NCI-H510A (cell line): ENCODE results near the gene LANCL2.
"Not testable (repeated sequence)": the region's sequence is repeated elsewhere in the genome, so short reads cannot be mapped to it uniquely, and the experiment has no call there.

Source experiments
- DNase-seq: peaks from one replicate; lab custom pipeline; 2025; lab: John Stamatoyannopoulos, UW

Gene LANCL2

DNA sequence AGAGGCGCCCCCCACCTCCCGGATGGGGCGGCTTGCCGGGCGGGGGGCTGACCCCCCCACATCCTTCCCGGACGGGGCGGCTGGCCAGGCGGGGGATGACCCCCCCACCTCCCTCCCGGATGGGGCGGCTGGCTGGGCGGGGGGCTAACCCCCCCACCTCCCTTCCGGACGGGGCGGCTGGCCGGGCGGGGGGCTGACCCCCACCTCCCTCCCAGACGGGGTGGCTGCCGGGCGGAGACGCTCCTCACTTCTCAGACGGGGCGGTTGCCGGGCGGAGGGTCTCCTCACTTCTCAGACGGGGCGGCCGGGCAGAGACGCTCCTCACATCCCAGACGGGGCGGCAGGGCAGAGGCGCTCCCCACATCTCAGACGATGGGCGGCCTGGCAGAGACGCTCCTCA is 37.4 kb downstream of the LANCL2 start:
- DNase-seq, result not testable (repeated sequence)

- no peak for DNase-seq
These were observed 40.9 kb downstream of the LANCL2 start for GRCh38 chr7:55405856-55406541.

GRCh38 chr7:55409482-55410225 is 44.5 kb downstream of the LANCL2 start:
- peak; percentile 10 for DNase-seq

- no peak for DNase-seq
These were observed 45.6 kb downstream of the LANCL2 start for GRCh38 chr7:55410667-55411239.

GRCh38 chr7:55411844-55412243 is 46.7 kb downstream of the LANCL2 start:
- DNase-seq, result no peak

DNA sequence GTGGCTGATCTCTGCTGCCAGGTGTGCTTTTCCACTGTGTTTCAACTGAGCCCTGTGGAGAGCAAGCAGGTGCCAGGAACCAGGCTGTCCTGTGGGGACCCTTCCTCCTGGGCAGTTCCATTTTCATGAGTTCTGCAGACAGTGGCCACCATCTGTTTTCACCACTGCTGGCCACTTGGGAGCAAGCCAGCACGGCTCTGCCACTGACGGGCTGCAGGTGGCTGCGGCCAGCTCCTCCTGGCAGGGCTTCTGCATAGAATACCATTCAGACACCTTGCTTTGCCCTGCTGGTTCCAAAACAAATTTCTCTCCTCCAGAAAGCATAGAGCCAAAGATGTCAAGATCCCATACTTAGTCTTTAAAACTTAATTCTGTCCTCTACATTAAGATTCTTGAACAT is 48.3 kb downstream of the LANCL2 start:
- DNase-seq, result no peak

DNA sequence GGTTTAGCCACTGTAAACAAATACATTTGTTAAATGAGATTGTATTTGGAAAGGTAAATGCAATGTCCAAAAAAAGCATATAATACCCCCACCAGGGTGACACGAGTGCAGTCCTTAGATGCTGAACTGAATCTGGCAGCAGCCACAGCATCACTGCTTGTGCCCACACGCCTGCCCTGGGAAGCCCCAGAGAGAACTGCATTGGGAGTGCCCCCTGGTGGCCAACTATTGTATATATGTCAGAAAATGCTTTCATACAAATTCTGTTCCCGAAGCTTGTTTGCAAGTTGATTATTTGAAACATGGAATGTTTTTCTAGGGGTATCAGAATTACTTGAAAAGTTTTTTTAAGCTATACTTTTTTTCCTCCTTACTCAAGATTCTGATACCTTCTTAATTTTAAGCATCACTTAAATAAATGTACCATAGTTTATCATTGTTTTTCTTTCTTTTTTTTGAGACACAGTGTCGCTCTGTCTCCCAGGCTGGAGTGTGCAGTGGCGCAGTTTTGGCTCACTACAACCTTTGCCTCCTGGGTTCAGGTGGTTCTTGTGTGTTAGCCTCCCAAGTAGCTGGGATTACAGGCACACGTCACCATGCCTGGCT is 50.1 kb downstream of the LANCL2 start:
- peak; percentile 51 for DNase-seq

DNA sequence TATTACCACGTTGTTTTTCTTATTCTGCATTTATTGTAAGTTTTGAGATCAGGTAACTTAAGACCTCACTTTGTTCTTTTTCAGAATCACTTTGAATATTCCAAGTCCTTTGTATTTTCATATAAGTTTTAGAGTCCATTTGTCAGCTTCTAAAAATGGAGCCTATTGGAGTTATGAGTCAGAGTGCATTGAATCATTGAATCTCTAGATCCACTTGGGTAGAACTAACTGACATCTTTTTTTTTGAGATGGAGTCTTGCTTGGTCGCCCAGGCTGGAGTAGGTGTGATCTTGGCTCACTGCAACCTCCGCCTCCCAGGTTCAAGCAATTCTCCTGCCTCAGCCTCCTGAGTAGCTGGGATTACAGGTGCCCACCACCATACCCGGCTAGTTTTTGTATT is 52.3 kb downstream of the LANCL2 start:
- not testable (repeated sequence) for DNase-seq

DNA sequence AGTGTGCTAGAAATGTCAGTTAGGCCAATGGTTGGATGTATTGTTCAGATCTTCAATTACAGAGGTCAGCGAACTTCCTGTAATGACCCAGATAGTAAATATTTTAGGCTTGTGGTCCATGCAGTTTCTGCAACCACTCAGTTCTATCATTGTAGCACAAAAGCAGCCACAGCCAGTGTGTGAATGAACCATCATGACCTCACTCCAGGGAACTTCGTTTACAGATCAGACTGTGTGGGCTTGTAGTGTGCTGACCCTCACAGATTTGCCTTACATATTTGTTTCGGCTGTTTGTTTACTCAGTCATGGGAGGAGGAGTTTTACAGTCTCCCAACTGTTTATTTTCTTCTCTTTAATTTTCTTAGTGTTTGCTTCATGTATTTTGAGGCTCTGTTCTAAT is 55.4 kb downstream of the LANCL2 start:
- DNase-seq, result peak; percentile 10

- DNase-seq, result no peak
These were observed 58.2 kb downstream of the LANCL2 start for GRCh38 chr7:55423277-55423711.

DNA sequence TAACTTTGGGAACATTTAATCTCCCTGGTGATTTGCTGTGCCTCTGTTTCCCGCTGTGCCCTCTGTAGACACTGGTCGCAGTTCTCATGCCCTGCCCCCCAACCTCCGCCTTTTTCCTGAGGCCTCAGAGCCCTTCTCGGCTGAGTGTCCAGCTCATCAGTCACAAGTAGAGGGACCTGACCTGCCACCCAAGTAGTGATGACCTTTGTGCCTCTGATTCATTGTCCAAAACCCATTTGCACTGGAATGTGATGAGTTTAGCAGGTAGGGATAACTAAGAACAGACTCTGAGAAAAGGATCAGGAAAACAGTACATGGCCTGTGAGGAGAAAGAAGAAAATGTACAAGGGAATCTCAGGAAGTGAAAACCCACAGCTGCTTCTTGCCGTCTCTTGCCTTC is 58.8 kb downstream of the LANCL2 start:
- DNase-seq, result no peak

DNA sequence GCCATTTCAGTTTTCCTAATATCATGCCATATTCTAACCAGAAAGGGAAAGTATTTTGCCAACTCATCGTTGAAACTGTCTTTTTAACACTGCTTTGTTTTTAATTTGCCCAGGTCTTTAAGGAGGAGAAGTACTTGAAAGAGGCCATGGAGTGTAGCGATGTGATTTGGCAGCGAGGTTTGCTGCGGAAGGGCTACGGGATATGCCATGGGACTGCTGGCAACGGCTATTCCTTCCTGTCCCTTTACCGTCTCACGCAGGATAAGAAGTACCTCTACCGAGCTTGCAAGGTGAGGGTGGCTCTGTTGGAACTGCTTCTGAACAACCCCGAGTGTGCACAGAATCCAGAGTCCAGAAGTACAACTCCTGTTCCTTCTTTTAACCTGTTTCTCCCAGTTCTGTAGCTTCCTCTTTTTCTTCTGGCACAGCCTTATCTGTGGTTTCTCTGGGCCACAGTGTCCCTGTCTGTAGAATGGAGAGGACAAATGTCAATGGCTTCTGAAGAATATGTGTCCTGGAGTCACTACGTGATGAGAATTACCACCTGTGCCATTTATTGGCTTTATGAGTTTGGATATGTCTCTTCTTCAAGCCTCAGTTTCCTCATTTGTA is 60.1 kb downstream of the LANCL2 start:
- no peak for DNase-seq

DNA sequence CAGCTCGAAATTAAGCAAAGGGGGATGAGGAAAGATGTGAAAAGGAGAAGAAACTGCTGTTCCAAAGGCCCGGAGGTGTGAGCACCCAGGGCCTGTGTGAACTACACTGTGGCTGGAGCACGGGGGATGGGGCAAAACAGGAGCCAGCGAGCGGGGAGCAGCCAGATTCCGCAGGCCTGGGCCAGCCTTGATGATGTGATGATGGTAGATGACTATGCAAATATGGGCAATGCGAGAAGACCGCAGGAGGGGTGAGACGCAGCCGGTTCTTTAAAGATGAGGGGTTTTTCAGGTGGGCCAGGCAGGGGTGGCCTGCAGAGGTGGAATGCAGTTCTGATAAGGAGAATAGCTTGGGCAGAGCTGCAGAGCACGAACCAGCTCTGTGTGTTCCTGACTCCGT is 61.5 kb downstream of the LANCL2 start:
- DNase-seq, result no peak

DNA sequence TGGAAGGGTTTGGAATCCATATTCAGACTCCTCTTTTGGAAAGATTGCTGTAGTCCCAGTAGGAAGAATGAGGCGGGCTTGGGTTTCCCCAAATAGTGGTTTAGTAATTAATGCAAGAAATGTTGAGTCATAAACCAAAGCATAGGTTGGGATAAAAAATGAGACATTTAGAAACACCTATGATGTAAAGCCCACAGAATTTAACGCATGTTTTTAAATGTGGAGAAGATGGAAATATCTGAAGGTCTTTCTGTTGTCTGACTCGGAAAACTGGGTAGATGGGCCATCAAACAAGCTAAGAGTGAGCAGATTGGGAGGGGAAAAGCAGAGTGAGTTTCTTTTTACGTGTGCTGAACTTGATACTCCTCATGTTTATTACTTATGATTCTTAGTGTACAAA is 62.2 kb downstream of the LANCL2 start:
- no peak for DNase-seq

DNA sequence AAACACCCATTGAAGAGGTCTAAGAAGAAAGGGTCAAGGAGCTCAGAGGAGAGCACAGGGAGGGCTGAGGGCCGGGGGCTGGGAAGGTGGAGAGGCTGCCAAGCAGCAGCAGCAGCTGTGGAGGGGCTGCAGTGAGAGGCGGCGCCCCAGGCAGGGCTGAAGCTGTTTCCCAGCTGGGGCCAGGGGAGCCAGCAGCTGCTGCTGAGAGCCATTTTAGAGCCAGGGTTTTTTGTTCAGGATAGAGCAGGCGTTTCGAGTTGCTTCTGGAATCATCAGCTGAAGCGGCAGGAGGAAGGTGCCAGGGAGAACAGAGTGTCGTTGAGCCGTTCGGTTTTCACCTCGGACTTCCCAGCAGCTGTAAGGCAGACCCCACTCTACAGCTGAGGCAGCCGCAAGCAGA is 62.7 kb downstream of the LANCL2 start:
- DNase-seq, result no peak

- DNase-seq, result no peak
These were observed 64.8 kb downstream of the LANCL2 start for GRCh38 chr7:55429835-55430499.

GRCh38 chr7:55431898-55432297 is 66.8 kb downstream of the LANCL2 start:
- DNase-seq, result no peak

DNA sequence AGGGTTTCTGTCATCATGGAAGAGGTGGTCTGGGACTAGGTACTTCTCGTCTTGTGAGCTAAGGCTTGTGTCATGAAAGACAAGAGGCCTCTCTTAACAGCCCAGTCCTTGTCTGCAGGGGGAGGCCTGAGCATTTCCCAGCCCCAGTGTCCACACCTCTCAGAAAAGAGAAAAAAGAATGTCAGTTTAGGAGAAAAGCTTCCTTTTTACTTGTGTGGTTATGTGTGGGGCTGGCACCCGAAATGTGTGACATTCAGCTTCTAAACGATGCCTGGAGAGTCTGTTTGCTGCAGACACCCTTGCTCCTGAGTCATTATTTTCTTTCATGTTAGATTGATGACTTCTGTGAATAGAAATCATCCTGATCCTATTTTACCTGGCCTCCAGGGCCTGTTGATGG is 67.4 kb downstream of the LANCL2 start:
- DNase-seq, result no peak

DNA sequence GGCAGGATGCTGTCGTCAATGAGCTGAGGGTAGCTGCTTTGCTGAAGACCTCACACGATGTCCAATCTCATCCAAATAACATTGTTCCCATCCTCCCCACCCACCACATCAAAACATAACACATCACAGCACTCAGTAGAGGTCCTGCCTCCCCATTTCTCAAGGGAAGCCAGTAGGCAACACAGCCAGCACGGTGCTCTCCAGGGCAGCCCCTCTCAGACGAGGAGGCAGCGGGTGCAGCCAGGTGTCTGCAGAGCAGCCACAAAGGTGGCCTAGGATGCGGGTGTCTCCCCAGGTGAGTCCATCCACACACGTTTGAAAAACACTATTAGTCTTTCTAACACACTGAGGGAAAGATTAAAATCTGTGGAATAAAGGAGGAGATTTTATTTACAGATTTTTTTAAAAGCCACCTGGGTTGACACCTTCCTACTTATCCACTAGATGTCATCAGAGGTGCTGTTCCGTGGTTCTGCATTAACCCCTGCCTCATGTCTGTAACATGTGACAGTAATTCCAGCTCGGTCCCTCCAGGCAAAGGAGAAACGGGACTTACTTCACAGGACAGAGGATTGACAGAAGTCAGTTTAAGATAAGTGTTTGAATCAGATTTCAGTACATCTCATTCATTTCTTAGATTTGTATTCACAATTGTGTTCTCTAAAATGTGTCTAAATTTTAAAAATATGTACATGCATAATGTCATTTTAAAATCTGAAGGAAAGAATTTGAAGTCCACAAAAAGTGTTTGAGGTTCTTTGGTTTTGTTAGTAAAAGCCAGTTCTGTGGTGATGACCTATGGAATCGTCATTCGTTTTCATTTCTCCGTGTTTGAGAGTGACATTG is 68.0 kb downstream of the LANCL2 start:
- no peak for DNase-seq

- no peak for DNase-seq
These were observed 70.3 kb downstream of the LANCL2 start for GRCh38 chr7:55435466-55435865.

GRCh38 chr7:55436457-55436856 is 71.3 kb downstream of the LANCL2 start:
- DNase-seq, result peak; percentile 38
